Smooth muscle cell (in vitro differentiated cells): ENCODE measurements around the gene SLC22A4. TPM values are rescaled to one million over a fixed set of nuclear protein-coding genes. Genes with fewer than 3 reads are reported as not detected.
A peak's percentile ranks its signal among the peaks of the same experiment; 100 is the strongest.

Source experiments
- DNase-seq: peaks from one replicate; lab custom pipeline; 2025; ENCODE audit not compliant: unreplicated experiment; lab: John Stamatoyannopoulos, UW
- H2AFZ ChIP-seq: fragments of 200-600 bp; sonication (generic); 2 replicates; pipeline ENCODE4 v1.6.0; 2016; ENCODE audit warnings: antibody characterized with exemption, low read depth, mild to moderate bottlenecking
- H3F3A ChIP-seq: fragments of 200-600 bp; sonication (generic); 2 replicates; pipeline ENCODE4 v1.6.0; 2017; ENCODE audit warnings: antibody characterized with exemption, low read depth
- H3K27ac ChIP-seq: fragments of 200-600 bp; sonication (generic); 2 replicates; pipeline ENCODE4 v1.5.1; 2016; ENCODE audit warnings: low read depth, mild to moderate bottlenecking
- H3K27me3 ChIP-seq: fragments of 200-600 bp; sonication (generic); 2 replicates; pipeline ENCODE4 v1.6.1; 2016; ENCODE audit warnings: low read depth, mild to moderate bottlenecking
- H3K36me3 ChIP-seq: fragments of 200-600 bp; sonication (generic); 2 replicates; pipeline ENCODE4 v1.5.1; 2016; ENCODE audit warnings: low read depth
- H3K4me1 ChIP-seq: fragments of 200-600 bp; sonication (generic); 2 replicates; pipeline ENCODE4 v1.5.1; 2016; ENCODE audit warnings: low read depth
- H3K4me2 ChIP-seq: fragments of 200-600 bp; sonication (generic); 2 replicates; pipeline ENCODE4 v1.6.0; 2016; ENCODE audit warnings: mild to moderate bottlenecking
- H3K4me3 ChIP-seq: fragments of 200-600 bp; sonication (generic); 2 replicates; pipeline ENCODE4 v1.5.1; 2016; ENCODE audit warnings: mild to moderate bottlenecking
- H3K79me2 ChIP-seq: fragments of 200-600 bp; sonication (generic); 2 replicates; pipeline ENCODE4 v1.6.0; 2016; ENCODE audit warnings: low read depth, mild to moderate bottlenecking
- H3K9ac ChIP-seq: fragments of 200-600 bp; sonication (generic); 2 replicates; pipeline ENCODE4 v1.6.0; 2016; ENCODE audit warnings: low read depth
- H3K9me3 ChIP-seq: fragments of 200-600 bp; sonication (generic); replicated peaks from 2 replicates; pipeline ENCODE4 v1.5.1; 2016; ENCODE audit warnings: low read depth
- H4K20me1 ChIP-seq: fragments of 200-600 bp; sonication (generic); 2 replicates; pipeline ENCODE4 v1.6.0; 2016; ENCODE audit warnings: low read depth
- WGBS: methylation state at CpG from one replicate; pipeline ENCODE4 v1.1.7; 2016; ENCODE audit warnings: low lambda C conversion rate; 5-methylcytosine and 5-hydroxymethylcytosine counted together
- polyA plus RNA-seq: library from polyadenylated mRNA; unstranded; fragments of >200 nt; fragmentation: Nextera tagmentation; extraction: Ambion mirVana; gene quantifications from 2 replicates; pipeline ENCODE4 v1.2.1, GENCODE V29; 2016
- total RNA-seq: library from RNA; depleted of rRNA; stranded (reverse); fragments of >200 nt; gene quantifications from 2 replicates; pipeline ENCODE4 v1.2.3, GENCODE V29; 2014
- TF ChIP-seq, protein P1 (sequence below): fragments of 200-600 bp; sonication (generic); IDR thresholded peaks from 2 replicates; pipeline ENCODE4 v1.5.1; 2017; ENCODE audit warnings: borderline replicate concordance, mild to moderate bottlenecking, antibody characterized with exemption; ENCODE audit not compliant: insufficient read depth, poor library complexity, severe bottlenecking

The SLC22A4 gene
- total and polyA plus RNA-seq, 2 experiments from 2014 or later = 3.1 to 3.8 TPM

DNA sequence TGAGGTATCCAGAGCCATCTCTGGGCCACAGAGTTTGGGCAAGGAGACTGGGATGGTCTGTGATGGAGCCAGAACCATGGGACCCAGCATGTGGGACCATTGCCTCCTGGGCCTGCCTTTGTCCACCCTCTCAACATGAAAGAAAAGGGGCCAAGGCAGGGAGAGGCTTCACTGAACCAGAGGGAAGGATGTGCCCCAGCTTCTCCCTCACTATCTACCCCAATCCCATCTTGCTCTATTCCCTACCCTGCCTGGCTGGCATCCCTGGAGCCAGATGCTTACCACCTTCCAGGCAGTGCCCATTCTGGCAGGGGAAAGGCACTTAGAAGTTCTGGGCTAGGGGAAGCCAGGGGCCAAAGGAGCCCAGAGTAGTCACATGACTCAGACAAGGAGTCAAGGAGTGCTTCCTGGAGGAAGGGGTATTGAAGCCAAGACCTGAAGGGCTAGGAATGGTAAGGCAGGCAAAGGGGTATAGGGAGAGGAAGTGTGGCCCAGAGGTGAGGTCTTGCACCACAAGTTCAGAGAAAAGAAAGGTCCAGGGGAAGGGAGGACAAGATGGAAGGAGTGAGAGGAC is 26.9 kb upstream of the SLC22A4 start:
- Histone ChIP-seq H3K4me3 (no peak overlapping the region), H2AFZ (no peak overlapping the region), H3K9me3 (no peaks in the 10 kb centered on the region), H3F3A (peaks cover 6% of the 10 kb centered on the region), H3K4me1 (peaks cover 19% of the 10 kb centered on the region), H3K9ac (no peak overlapping the region), H4K20me1 (peaks cover 77% of the 10 kb centered on the region), H3K27ac (no peak overlapping the region), H3K36me3 (no peaks in the 10 kb centered on the region), H3K79me2 (no peaks in the 10 kb centered on the region), H3K4me2 (no peak overlapping the region), H3K27me3 (no peaks in the 10 kb centered on the region)
- TF ChIP-seq, protein P1, sequence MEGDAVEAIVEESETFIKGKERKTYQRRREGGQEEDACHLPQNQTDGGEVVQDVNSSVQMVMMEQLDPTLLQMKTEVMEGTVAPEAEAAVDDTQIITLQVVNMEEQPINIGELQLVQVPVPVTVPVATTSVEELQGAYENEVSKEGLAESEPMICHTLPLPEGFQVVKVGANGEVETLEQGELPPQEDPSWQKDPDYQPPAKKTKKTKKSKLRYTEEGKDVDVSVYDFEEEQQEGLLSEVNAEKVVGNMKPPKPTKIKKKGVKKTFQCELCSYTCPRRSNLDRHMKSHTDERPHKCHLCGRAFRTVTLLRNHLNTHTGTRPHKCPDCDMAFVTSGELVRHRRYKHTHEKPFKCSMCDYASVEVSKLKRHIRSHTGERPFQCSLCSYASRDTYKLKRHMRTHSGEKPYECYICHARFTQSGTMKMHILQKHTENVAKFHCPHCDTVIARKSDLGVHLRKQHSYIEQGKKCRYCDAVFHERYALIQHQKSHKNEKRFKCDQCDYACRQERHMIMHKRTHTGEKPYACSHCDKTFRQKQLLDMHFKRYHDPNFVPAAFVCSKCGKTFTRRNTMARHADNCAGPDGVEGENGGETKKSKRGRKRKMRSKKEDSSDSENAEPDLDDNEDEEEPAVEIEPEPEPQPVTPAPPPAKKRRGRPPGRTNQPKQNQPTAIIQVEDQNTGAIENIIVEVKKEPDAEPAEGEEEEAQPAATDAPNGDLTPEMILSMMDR = no peak
- no peak for DNase-seq

DNA sequence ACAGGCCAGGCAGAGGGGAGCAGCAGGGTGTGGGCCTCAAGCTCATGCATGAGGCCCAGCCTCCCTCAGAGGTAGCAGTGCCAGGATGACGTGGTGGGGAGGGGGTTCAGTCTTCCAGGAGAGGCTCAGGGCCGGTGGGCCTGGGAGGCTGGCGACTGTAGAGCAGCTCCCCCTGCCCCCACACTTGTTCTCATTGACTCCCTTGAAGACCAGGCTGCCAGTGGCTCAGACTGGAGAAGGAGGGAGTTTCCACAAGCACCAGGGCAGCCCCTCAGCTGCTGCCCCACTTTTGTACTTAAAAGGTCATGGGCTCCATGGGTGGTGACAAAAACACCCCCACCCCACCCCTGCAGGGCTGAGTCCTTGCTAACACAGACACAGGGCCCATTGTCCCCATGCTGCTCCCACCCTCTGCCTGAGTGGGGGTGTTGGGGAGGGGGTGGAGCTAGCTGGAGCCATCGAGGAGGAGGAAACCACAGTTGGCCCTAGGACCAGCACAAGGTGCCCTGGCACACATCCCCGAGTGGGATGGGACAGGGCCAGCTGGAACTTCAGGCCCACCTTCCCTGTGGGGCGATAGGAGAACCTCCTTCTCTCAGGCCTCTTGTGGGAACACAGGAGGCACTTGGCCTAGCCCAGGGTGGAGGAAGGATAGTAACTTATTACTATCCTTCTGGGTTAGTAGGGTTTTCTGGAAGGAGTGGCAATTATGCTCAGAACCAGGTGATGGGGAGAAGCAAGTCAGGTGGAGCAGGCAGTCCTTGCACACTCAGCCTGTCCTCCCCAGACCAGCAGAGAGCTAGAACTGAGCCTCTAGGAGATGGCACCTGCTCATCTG is 26.0 kb upstream of the SLC22A4 start:
- Histone ChIP-seq H3K27me3 (no peaks in the 10 kb centered on the region), H2AFZ (no peak overlapping the region), H3K4me2 (no peak overlapping the region), H3K79me2 (no peaks in the 10 kb centered on the region), H3K36me3 (no peaks in the 10 kb centered on the region), H3K27ac (peak overlapping the region; percentile 24), H3K9ac (no peak overlapping the region), H3F3A (peaks cover 6% of the 10 kb centered on the region), H4K20me1 (peaks cover 79% of the 10 kb centered on the region), H3K9me3 (no peaks in the 10 kb centered on the region), H3K4me3 (no peak overlapping the region), H3K4me1 (peaks cover 19% of the 10 kb centered on the region)
- 83% methylated on average over 6 of the region's 6 CpGs for WGBS
- TF ChIP-seq, protein P1 = no peak
- DNase-seq = no peak

DNA sequence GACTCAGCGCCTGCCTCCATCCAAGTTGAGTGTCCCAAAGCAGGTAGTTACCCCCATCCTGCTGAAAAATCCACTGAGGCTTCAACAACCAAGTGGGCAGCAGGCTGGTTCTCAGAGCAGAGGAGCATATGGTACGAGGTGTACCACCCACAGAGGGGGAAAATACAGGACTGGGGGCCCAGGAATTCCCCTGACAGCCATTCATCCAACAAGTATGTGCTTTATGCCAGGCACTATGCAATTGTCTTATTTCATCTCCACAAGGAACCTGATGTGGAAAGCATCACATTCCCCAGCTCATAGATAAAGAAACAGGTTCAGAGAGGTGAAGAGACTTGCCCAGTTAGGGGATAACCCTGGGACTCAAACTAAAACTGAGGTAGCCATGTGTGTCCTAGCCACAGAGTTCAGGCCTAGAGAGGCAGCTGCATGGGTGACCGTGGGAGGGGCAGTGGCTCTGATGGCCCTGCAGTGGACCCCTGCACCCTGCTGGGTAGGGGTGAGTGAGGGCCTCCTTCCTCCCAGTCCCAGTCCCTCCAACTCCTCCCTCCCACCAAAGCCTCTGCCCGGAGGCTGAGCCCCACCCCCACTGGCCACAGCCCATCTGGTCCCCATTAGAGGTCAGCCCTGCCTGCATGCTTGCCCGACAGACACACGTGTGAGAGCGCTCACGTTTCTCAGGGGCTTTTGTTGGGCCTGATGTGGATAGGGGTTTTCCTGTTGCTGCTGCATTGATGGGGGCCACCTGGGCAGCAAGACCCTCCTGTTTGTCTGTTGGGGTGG is 25.2 kb upstream of the SLC22A4 start:
- TF ChIP-seq, protein P1 = no peak
- Histone ChIP-seq H2AFZ (no peak overlapping the region), H3K4me2 (peak overlapping the region; percentile 22), H3K36me3 (no peaks in the 10 kb centered on the region), H3K9me3 (no peaks in the 10 kb centered on the region), H3K27ac (peak overlapping the region; percentile 24), H3K27me3 (no peaks in the 10 kb centered on the region), H3K4me3 (no peak overlapping the region), H3F3A (peaks cover 6% of the 10 kb centered on the region), H3K4me1 (peaks cover 19% of the 10 kb centered on the region), H3K79me2 (no peaks in the 10 kb centered on the region), H3K9ac (no peak overlapping the region), H4K20me1 (peaks cover 79% of the 10 kb centered on the region)
- no peak for DNase-seq
- WGBS = 51% methylated on average over 7 of the region's 8 CpGs
